ENCODE results near the gene ERBB4.

GRCh38 chr2:211816754-211817153 is 721.8 kb downstream of the ERBB4 start:
- TF ChIP-seq, protein P1, sequence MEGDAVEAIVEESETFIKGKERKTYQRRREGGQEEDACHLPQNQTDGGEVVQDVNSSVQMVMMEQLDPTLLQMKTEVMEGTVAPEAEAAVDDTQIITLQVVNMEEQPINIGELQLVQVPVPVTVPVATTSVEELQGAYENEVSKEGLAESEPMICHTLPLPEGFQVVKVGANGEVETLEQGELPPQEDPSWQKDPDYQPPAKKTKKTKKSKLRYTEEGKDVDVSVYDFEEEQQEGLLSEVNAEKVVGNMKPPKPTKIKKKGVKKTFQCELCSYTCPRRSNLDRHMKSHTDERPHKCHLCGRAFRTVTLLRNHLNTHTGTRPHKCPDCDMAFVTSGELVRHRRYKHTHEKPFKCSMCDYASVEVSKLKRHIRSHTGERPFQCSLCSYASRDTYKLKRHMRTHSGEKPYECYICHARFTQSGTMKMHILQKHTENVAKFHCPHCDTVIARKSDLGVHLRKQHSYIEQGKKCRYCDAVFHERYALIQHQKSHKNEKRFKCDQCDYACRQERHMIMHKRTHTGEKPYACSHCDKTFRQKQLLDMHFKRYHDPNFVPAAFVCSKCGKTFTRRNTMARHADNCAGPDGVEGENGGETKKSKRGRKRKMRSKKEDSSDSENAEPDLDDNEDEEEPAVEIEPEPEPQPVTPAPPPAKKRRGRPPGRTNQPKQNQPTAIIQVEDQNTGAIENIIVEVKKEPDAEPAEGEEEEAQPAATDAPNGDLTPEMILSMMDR (IDR thresholded peaks at IDR 0.05): no peak
- TF ChIP-seq ZFX (IDR thresholded peaks at IDR 0.05; ENCODE audit: borderline replicate concordance): no peak

All from 22Rv1 (cell line).